Adipocyte (in vitro differentiated cells): Measurements from ENCODE around the gene UNC13A.

ENCODE experiments used
- DNase-seq: peaks from one replicate; pipeline ENCODE4 v3.0.0-alpha.2; 2015; ENCODE audit warnings: low read depth
- H3K27me3 ChIP-seq: replicated peaks from 2 replicates; pipeline ENCODE4 v1.7.0; 2013; ENCODE audit warnings: mild to moderate bottlenecking, low read length, moderate library complexity; ENCODE audit not compliant: control insufficient read depth, insufficient read depth
- H3K36me3 ChIP-seq: 2 replicates; pipeline ENCODE4 v1.7.0; 2013; ENCODE audit warnings: low read length, mild to moderate bottlenecking, moderate library complexity; ENCODE audit not compliant: control insufficient read depth, insufficient read depth, severe bottlenecking
- H3K4me1 ChIP-seq: 2 replicates; pipeline ENCODE4 v1.7.0; 2013; ENCODE audit warnings: mild to moderate bottlenecking, low read length, moderate library complexity; ENCODE audit not compliant: control insufficient read depth, insufficient read depth
- H3K4me3 ChIP-seq: 2 replicates; pipeline ENCODE4 v1.7.0; 2013; ENCODE audit warnings: mild to moderate bottlenecking, low read length, moderate library complexity
- H3K9ac ChIP-seq: 2 replicates; pipeline ENCODE4 v1.7.0; 2013; ENCODE audit warnings: mild to moderate bottlenecking, low read length, moderate library complexity
- H3K9me3 ChIP-seq: 2 replicates; pipeline ENCODE4 v1.7.0; 2013; ENCODE audit warnings: mild to moderate bottlenecking, low read length, moderate library complexity; ENCODE audit not compliant: control insufficient read depth

UNC13A gene

DNA sequence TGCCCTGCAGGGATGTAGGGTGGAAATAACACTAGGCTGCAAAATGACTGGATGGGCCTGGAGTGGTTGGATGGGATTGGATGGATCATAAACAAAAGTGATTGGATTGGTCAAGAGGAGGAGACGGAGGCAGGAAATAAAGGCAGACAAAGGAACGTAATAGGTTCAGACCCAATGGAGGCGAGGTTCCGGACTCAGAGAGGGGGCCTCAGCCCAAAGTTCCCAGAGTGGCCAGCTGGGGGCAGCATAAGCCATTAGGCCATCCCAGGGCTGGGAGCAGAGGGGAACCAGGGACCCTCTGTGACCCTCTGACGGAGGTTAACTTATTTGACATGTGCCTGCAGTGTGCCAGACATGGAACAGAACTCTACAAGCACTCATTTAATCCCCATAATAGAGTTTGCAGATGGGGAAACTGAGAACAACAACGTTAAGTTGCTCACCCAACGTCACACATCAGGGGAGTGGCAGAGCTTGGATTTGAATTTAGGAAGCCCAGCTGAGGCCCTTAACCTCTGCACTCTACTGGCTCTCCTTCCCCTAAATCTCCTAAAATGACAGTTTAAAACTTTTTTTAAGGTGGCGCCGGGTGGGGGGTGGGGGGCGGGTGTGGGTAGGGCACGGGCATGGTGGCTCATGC lies 15.8 kb upstream of the UNC13A start:
- Histone ChIP-seq H3K4me3 (no peak overlapping the region), H3K9ac (no peak overlapping the region), H3K36me3 (no peaks in the 10 kb centered on the region), H3K4me1 (no peaks in the 10 kb centered on the region), H3K9me3 (no peaks in the 10 kb centered on the region), H3K27me3 (peaks cover 11% of the 10 kb centered on the region)
- DNase-seq = peak; percentile 41

DNA sequence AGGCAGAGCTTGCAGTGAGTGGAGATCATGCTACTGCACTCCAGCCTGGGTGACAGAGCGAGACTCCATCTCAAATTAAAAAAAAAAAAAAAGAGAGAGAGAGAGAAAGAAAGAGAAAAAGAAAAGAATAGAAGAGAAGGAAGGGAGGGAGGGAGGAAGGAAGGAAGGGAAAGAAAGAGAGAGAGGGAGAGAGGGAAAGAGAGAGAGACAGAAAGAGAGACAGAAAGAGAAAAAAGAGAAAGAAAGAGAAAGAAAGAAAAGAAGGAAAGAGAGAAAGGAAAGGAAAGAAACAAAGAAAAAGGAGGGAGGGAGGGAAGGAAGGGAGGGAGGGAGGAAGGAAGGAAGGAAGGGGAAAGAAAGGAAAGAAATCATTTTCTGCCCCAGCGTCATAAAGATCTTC lies 7.0 kb upstream of the UNC13A start:
- no peak overlapping the region for H3K4me3 ChIP-seq
- H3K27me3 ChIP-seq = peaks cover 19% of the 10 kb centered on the region

DNA sequence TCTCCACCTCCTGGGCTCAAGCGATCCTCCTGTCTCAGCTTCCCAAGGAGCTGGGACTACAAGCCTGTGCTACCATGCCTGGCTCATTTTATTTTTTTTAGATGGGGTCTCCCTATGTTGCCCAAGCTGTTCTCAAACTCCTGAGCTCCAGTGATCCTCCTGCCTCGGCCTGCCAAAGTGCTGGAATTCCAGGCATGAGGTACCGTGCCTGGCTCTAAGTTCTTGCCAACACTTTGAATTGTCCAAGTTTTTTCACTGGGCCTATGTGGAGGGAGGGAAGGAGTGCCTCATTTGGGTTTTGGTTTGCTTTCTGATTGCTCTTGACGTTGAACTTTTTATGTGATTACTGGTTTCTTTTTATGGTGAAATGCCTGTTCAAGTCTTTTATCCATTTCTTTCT lies 4.4 kb upstream of the UNC13A start:
- DNase-seq = no peak
- H3K36me3 ChIP-seq = no peaks in the 10 kb centered on the region
- H3K4me3 ChIP-seq = no peak overlapping the region
- no peaks in the 10 kb centered on the region for H3K9me3 ChIP-seq
- peaks cover 19% of the 10 kb centered on the region for H3K27me3 ChIP-seq
- no peak overlapping the region for H3K9ac ChIP-seq
- no peaks in the 10 kb centered on the region for H3K4me1 ChIP-seq

More for the DNA sequence above, 7.0 kb upstream of the UNC13A start:
- no peaks in the 10 kb centered on the region for H3K9me3 ChIP-seq
- H3K36me3 ChIP-seq = no peaks in the 10 kb centered on the region
- H3K4me1 ChIP-seq = no peaks in the 10 kb centered on the region
- DNase-seq = no peak
- H3K9ac ChIP-seq = no peak overlapping the region

DNA sequence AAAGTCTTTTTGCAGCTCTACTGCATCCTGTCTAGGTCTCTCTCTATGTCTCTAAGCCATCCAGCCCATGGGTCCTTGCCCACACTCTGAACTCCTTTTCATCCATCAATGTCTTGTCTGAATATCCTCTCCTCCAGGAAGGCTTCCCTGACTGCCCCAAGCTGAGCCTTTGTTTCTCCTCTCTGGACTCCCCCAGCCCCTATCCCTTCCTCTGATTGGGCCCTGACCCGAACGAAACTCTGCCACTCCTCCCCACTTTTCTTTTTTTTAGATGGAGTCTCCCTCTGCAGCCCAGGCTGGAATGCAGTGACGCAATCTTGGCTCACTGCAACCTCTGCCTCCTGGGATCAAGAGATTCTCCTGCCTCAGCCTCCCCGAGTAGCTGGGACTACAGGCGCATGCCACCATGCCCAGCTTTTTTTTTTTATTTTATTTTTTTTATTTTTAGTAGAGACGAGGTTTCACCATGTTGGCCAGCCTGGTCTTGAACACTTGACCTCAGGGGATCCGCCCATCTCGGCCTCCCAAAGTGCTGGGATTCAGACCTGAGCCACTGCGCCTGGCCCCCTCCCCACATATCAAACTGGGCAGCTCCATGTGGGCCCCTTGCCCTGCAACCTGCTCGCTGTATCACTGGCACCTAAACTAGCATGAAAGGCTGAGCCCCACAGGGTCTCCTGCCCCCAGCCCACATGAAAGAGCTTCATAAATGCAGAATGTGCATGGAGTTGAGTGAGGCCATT lies 870 bp upstream of the UNC13A start:
- H3K4me1 ChIP-seq = peaks cover 3% of the 10 kb centered on the region
- peaks cover 15% of the 10 kb centered on the region for H3K27me3 ChIP-seq
- no peak overlapping the region for H3K9ac ChIP-seq
- H3K4me3 ChIP-seq = no peak overlapping the region
- H3K36me3 ChIP-seq = no peaks in the 10 kb centered on the region
- DNase-seq = no peak
- H3K9me3 ChIP-seq = no peaks in the 10 kb centered on the region

DNA sequence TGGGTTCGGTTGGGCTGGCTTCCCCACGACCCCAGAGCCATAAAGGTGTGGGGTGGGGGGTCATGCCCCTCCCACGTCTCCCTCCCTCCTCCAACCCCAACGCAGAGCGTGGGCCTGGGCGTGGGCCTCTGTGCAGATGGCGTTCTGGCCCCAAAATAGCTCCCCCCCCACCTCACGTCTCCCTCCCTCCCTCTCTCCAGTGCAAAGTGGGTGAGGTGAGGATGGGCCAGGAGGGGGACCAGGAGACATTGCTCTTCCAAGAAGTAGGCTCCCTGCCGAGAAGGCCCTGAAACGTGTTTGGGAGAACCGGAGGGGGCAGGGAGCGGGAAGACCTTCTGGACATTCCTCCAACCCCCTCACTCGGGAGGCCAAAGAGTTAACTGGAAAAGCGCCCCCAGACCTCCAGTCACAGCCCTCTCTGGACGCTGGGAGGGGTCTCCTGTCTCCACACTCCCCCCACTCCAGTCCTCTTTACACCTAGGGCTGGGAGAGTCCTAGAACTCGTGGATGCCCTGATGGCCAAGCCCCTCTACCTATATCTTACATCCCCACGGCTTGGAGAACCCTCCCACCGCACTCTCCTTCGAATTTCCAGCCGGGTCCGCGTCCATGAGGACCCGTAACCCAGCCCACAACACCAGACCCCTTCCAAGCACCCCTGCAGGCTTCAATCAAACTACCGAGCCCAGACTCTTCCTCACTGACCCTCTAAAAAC lies 855 bp downstream of the UNC13A start:
- Histone ChIP-seq H3K9me3 (no peaks in the 10 kb centered on the region), H3K36me3 (no peaks in the 10 kb centered on the region), H3K27me3 (peaks cover 15% of the 10 kb centered on the region), H3K4me1 (peaks cover 3% of the 10 kb centered on the region), H3K4me3 (no peak overlapping the region), H3K9ac (no peak overlapping the region)
- DNase-seq = no peak

DNA sequence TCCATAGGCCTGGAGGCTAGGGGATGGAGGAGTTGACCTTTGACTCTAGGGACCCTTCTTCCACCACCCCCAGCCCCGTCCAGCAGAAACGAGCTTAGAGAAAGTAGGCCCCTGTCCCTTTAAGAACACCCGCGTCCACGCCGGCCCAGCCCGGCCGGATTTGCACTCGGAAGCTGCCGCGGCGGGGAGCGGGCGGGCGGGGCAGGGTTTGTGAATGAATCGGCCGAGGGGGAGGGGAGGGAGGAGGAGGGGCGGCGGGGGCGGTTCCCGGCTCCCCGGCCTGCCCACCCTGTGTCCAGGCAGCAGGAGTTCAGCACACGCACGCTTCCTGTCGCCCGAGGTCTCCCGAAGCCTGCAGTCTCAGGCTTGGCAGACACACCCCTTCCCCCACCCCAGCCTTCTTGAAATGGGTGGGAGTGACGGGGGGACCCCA lies 1.5 kb downstream of the UNC13A start:
- H3K9me3 ChIP-seq = no peaks in the 10 kb centered on the region
- peak; percentile 24 for DNase-seq
- H3K4me1 ChIP-seq = peaks cover 3% of the 10 kb centered on the region
- no peaks in the 10 kb centered on the region for H3K36me3 ChIP-seq
- no peak overlapping the region for H3K9ac ChIP-seq
- H3K27me3 ChIP-seq = peaks cover 15% of the 10 kb centered on the region
- no peak overlapping the region for H3K4me3 ChIP-seq

DNA sequence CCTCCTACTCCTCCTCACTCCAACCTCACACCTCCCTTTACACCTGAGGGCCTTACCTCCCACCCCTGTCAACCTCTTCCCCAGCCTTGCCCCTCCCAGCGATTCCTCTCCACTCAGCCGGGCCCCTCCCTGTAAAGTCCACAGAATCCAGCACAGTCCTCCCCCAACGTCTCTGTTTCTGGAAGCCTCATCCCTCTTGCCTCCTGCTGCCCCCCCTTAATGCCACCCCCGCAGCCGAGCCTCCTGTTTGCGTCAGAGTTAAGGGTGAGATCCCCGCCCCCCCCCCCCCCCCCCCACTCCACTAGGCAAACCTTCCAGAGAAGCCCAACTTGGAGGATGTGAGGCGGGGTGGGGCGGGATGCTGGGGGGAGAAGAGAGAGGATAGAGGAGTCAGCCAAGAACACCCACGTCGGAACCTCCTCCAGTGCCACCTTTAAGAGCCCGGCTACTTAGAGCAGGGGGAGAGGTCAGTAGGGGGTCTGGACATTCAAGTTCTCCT lies 2.1 kb downstream of the UNC13A start:
- Histone ChIP-seq H3K9me3 (no peaks in the 10 kb centered on the region), H3K36me3 (no peaks in the 10 kb centered on the region), H3K4me1 (peaks cover 3% of the 10 kb centered on the region), H3K9ac (no peak overlapping the region), H3K27me3 (peaks cover 15% of the 10 kb centered on the region), H3K4me3 (no peak overlapping the region)
- DNase-seq = no peak

DNA sequence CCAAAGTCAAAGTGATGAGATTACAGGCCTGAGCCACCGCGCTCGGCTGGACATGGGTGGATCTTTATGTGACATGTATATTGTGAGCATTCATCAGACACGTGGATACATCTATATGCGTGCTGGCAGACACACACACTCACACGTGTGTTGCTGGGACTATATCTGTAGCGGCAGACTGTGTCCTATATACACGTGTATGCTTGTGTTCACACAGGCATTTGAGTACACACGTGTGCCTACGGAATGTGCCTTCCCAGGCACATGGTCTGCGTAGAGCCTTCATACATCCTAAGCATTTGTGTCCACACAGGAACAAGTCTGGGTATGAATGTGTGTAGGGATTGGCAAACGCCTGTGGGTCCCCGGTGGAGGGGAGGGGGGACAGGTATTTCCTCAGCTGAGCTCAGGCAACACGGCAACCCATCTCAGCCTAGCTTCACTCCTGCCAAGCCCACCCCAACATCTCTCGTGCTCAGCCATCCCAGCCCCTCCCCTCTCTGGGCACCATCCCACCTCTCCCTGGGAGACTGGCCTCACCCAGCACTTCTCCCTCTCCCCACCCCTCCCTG lies 2.6 kb downstream of the UNC13A start:
- no peak for DNase-seq
- Histone ChIP-seq H3K9ac (no peak overlapping the region), H3K9me3 (no peaks in the 10 kb centered on the region), H3K27me3 (peaks cover 15% of the 10 kb centered on the region), H3K36me3 (no peaks in the 10 kb centered on the region), H3K4me1 (peaks cover 3% of the 10 kb centered on the region), H3K4me3 (no peak overlapping the region)

DNA sequence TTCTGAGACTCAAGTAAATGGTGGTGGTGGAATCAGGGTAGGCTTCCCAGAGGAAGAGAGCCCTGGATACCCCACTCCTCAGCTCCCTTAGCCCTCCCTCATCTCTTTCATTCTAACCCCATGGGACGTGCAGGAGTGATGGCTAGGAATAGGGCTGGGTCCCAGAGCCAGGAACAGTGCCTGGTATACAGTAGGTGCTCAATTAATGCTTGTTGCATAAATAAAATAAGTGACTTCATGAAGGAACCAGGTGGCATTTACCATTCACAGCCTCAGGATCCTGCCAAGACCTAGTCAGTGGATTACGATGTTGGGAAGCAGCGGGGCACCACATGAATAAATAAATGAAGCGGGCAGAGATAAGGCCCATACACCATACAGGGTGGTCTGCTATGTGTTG lies 3.9 kb downstream of the UNC13A start:
- Histone ChIP-seq H3K9me3 (no peaks in the 10 kb centered on the region), H3K36me3 (no peaks in the 10 kb centered on the region), H3K4me1 (peaks cover 11% of the 10 kb centered on the region), H3K4me3 (no peak overlapping the region), H3K9ac (no peak overlapping the region), H3K27me3 (peaks cover 15% of the 10 kb centered on the region)
- DNase-seq = no peak

DNA sequence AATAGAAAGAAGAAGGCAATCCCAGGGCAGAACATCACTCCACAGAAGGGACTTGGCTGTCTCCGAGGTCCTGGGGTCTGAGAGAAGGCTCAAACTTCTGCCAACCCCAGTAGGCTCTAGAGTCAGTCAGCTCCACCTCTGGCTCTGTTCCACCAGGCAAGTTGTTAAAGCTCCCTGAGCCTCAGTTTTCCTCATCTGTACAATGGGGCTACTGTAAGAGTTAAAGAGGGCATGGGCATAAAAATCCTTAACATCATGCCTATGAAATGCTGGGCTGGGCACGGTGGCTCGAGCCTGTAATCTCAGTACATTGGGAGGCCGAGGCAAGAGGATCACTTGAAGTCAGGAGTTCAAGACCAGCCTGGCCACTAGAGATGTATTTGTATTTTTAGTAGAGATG lies 5.1 kb downstream of the UNC13A start:
- no peak for DNase-seq
- Histone ChIP-seq H3K36me3 (no peaks in the 10 kb centered on the region), H3K9me3 (no peaks in the 10 kb centered on the region), H3K9ac (no peak overlapping the region), H3K4me3 (no peak overlapping the region), H3K27me3 (peaks cover 9% of the 10 kb centered on the region), H3K4me1 (peaks cover 11% of the 10 kb centered on the region)

DNA sequence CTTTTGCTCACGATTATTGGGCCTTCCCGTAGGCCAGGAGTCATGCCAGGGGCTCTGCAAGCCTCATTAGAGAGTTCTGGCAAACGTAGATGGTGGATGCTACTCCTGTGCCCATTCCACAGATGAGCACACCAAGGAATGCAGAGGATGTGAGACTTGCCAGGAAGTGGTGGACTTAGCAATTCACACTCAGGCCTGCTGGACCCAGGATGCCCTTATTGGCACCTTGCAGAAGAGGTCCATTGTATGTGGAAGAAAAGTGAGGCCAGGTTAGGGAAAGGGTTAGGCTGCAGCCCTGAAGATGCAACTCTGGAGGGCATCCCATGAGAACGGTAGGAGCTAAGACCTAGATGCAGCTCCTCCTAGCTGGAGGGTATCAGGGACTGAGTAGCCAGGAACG lies 5.9 kb downstream of the UNC13A start:
- H3K36me3 ChIP-seq = no peaks in the 10 kb centered on the region
- peaks cover 11% of the 10 kb centered on the region for H3K4me1 ChIP-seq
- H3K9ac ChIP-seq = no peak overlapping the region
- no peaks in the 10 kb centered on the region for H3K9me3 ChIP-seq
- H3K4me3 ChIP-seq = no peak overlapping the region
- peaks cover 9% of the 10 kb centered on the region for H3K27me3 ChIP-seq
- DNase-seq = no peak
